ENCODE results near the gene CDH13.

GRCh38 chr16:82671741-82672140 lies 45.0 kb downstream of the CDH13 start:
- TF ChIP-seq, protein P1, sequence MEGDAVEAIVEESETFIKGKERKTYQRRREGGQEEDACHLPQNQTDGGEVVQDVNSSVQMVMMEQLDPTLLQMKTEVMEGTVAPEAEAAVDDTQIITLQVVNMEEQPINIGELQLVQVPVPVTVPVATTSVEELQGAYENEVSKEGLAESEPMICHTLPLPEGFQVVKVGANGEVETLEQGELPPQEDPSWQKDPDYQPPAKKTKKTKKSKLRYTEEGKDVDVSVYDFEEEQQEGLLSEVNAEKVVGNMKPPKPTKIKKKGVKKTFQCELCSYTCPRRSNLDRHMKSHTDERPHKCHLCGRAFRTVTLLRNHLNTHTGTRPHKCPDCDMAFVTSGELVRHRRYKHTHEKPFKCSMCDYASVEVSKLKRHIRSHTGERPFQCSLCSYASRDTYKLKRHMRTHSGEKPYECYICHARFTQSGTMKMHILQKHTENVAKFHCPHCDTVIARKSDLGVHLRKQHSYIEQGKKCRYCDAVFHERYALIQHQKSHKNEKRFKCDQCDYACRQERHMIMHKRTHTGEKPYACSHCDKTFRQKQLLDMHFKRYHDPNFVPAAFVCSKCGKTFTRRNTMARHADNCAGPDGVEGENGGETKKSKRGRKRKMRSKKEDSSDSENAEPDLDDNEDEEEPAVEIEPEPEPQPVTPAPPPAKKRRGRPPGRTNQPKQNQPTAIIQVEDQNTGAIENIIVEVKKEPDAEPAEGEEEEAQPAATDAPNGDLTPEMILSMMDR (IDR thresholded peaks at IDR 0.05): peak in 3 of 6 experiments; percentile 30 to 40 (median 39)
- no peak for TF ChIP-seq POLR2A (IDR thresholded peaks at IDR 0.05)

All from Peyer's patch (tissue), 4 donors.